SK-N-SH (cell line): ENCODE results near the gene PXN. TPM values are rescaled to one million over a fixed set of nuclear protein-coding genes. Genes with fewer than 3 reads are reported as not detected.
A peak's percentile ranks its signal among the peaks of the same experiment; 100 is the strongest.

Experiments used
- CTCF ChIA-PET: fragments of 300-600, 350-600 bp; formaldehyde crosslinking; extraction: SDS; loops from one replicate; lab custom pipeline; 2021; lab: Yijun Ruan, JAX
- POLR2A ChIA-PET: fragments of 350-600 bp; sonication (Branson Sonifier 250); formaldehyde crosslinking; extraction: SDS; loops from one replicate; lab custom pipeline; 2020; ENCODE audit warnings: antibody characterized with exemption, inconsistent platforms; lab: Yijun Ruan, JAX
- DNase-seq: peaks from one replicate; pipeline ENCODE4 v3.0.0; 2012
- H2AFZ ChIP-seq: fragments of 200-600 bp; sonication (generic); 2 replicates; pipeline ENCODE4 v1.8.1; 2016; ENCODE audit warnings: antibody characterized with exemption, mild to moderate bottlenecking, low read depth
- H3F3A ChIP-seq: fragments of 200-600 bp; sonication (generic); replicated peaks from 2 replicates; pipeline ENCODE3; 2016; ENCODE audit warnings: antibody characterized with exemption, mild to moderate bottlenecking; ENCODE audit not compliant: insufficient read depth
- H3K27ac ChIP-seq, 2 experiments: fragments of 200-500 bp in 1 of 2; fragments of 200-600 bp in 1 of 2; sonication (Bioruptor generic) in 1 of 2; sonication (generic), shearing (Covaris generic) in 1 of 2; 2 replicates each; pipeline versions ENCODE4 v1.5.1 to v1.6.1; 2014 to 2016; ENCODE audit warnings: low read depth in 2 of 2, inconsistent platforms in 1 of 2, low read length in 1 of 2, mild to moderate bottlenecking in 1 of 2, mixed read lengths in 1 of 2
- H3K27me3 ChIP-seq: fragments of 200-600 bp; sonication (generic), shearing (Covaris generic); 2 replicates; pipeline ENCODE4 v1.6.1; 2016; ENCODE audit warnings: mixed run types; ENCODE audit not compliant: insufficient read depth
- H3K36me3 ChIP-seq, 2 experiments: fragments of 200-500 bp in 1 of 2; fragments of 200-600 bp in 1 of 2; sonication (Bioruptor generic) in 1 of 2; sonication (generic) in 1 of 2; replicated peaks in 1 of 2; 2 replicates each; pipeline versions ENCODE3 to v1.5.1; 2014 to 2016; ENCODE audit warnings: low read length in 1 of 2, mild to moderate bottlenecking in 1 of 2; ENCODE audit not compliant: insufficient read depth in 2 of 2, control insufficient read depth in 1 of 2
- H3K4me1 ChIP-seq, 2 experiments: fragments of 200-500 bp in 1 of 2; fragments of 200-600 bp in 1 of 2; sonication (Bioruptor generic) in 1 of 2; sonication (generic), shearing (Covaris generic) in 1 of 2; 2 replicates each; pipeline versions ENCODE4 v1.5.1 to v1.6.1; 2014 to 2016; ENCODE audit warnings: low read depth in 1 of 2, low read length in 1 of 2, mixed run types in 1 of 2; ENCODE audit not compliant: insufficient read depth in 2 of 2, control insufficient read depth in 1 of 2
- H3K4me2 ChIP-seq: fragments of 200-600 bp; sonication (generic), shearing (Covaris generic); 2 replicates; pipeline ENCODE4 v1.6.1; 2017; ENCODE audit warnings: mixed run types
- H3K4me3 ChIP-seq, 2 experiments: fragments of 200-500 bp in 1 of 2; fragments of 200-600 bp in 1 of 2; sonication (Bioruptor generic) in 1 of 2; sonication (generic), shearing (Covaris generic) in 1 of 2; 2 replicates each; pipeline versions ENCODE4 v1.5.1 to v1.8.1; 2014 to 2016; ENCODE audit warnings: low read depth in 2 of 2, inconsistent platforms in 1 of 2, low read length in 1 of 2, mild to moderate bottlenecking in 1 of 2, mixed read lengths in 1 of 2, moderate library complexity in 1 of 2
- H3K79me2 ChIP-seq: fragments of 200-600 bp; sonication (generic); 2 replicates; pipeline ENCODE4 v1.8.1; 2017; ENCODE audit warnings: mild to moderate bottlenecking; ENCODE audit not compliant: insufficient read depth
- H3K9ac ChIP-seq: fragments of 200-600 bp; sonication (generic); 2 replicates; pipeline ENCODE4 v1.6.1; 2017; ENCODE audit warnings: mixed run types
- H3K9me2 ChIP-seq: fragments of 200-600 bp; sonication (generic); 2 replicates; pipeline ENCODE4 v1.6.1; 2017; ENCODE audit warnings: mixed run types
- H3K9me3 ChIP-seq: fragments of 200-600 bp; sonication (generic); 2 replicates; pipeline ENCODE4 v1.6.1; 2017; ENCODE audit warnings: mixed run types, mild to moderate bottlenecking, moderate library complexity
- H4K20me1 ChIP-seq: fragments of 200-600 bp; sonication (generic); 2 replicates; pipeline ENCODE4 v1.6.1; 2017; ENCODE audit warnings: mild to moderate bottlenecking, mixed run types; ENCODE audit not compliant: insufficient read depth
- CHD2 ChIP-seq: fragments of 150-350 bp; IDR thresholded peaks from 2 replicates; pipeline ENCODE4 v1.6.1; 2018; ENCODE audit warnings: low read length; ENCODE audit not compliant: partially characterized antibody
- EP300 ChIP-seq, 2 experiments: IDR thresholded peaks; 2 replicates each; pipeline versions ENCODE4 v1.4.0 to v1.6.1; 2012; ENCODE audit warnings: borderline replicate concordance in 1 of 2, low read depth in 1 of 2, low read length in 1 of 2
- EZH2phosphoT487 ChIP-seq: fragments of 200-600 bp; sonication (generic); IDR thresholded peaks from 2 replicates; pipeline ENCODE4 v1.6.1; 2017; ENCODE audit warnings: low read depth, mixed run types, mild to moderate bottlenecking, antibody characterized with exemption, moderate library complexity, borderline replicate concordance
- FOXJ3 ChIP-seq: sonication (generic); formaldehyde crosslinking; IDR thresholded peaks from 2 replicates; pipeline ENCODE4 v1.5.1; 2020; ENCODE audit warnings: mild to moderate bottlenecking, missing genetic modification reagents
- JUND ChIP-seq: IDR thresholded peaks from 2 replicates; pipeline ENCODE4 v1.4.0; 2012
- MAX ChIP-seq: IDR thresholded peaks from 2 replicates; pipeline ENCODE4 v1.4.0; 2012; ENCODE audit warnings: low read depth
- MEF2A ChIP-seq: IDR thresholded peaks from 2 replicates; pipeline ENCODE4 v1.4.0; 2012; ENCODE audit warnings: low read depth, borderline replicate concordance
- MXI1 ChIP-seq: IDR thresholded peaks from 2 replicates; pipeline ENCODE4 v1.6.1; 2012; ENCODE audit warnings: mild to moderate bottlenecking, low read depth, low read length, improper control_type of control experiment
- NFIC ChIP-seq: IDR thresholded peaks from 2 replicates; pipeline ENCODE4 v1.4.0; 2012; ENCODE audit warnings: borderline replicate concordance
- POLR2AphosphoS5 ChIP-seq: IDR thresholded peaks from 2 replicates; pipeline ENCODE4 v1.6.1; 2012; ENCODE audit warnings: low read depth, low read length
- RFX5 ChIP-seq: IDR thresholded peaks from 2 replicates; pipeline ENCODE4 v1.6.1; 2012; ENCODE audit warnings: mild to moderate bottlenecking, improper control_type of control experiment, low read length
- SIN3A ChIP-seq: IDR thresholded peaks from 2 replicates; pipeline ENCODE4 v1.6.1; 2012; ENCODE audit warnings: low read depth, mild to moderate bottlenecking, low read length, moderate library complexity, borderline replicate concordance
- YY1 ChIP-seq: IDR thresholded peaks from 2 replicates; pipeline ENCODE4 v1.4.0; 2012; ENCODE audit warnings: low read depth, mild to moderate bottlenecking
- WGBS: methylation state at CpG from one replicate; pipeline ENCODE4 v1.1.6; 2017; ENCODE audit warnings: low lambda C conversion rate; 5-methylcytosine and 5-hydroxymethylcytosine counted together
- polyA plus RNA-seq, 3 experiments: library from polyadenylated mRNA; depleted of rRNA; stranded (reverse); fragments of >200 nt; gene quantifications; 2 replicates each; pipeline ENCODE4 v1.2.3, GENCODE V29; 2012
- TF ChIP-seq, protein P1 (sequence below): fragments of 200-600 bp; sonication (generic); IDR thresholded peaks from 2 replicates; pipeline ENCODE4 v1.6.1; 2017; ENCODE audit warnings: antibody characterized with exemption, mild to moderate bottlenecking, moderate library complexity
- TF ChIP-seq, protein P2 (sequence below): IDR thresholded peaks from 2 replicates; pipeline ENCODE4 v1.4.0; 2012; ENCODE audit warnings: low read depth, borderline replicate concordance
- TF ChIP-seq, protein P3 (sequence below): fragments of 150-350 bp; IDR thresholded peaks from 2 replicates; pipeline ENCODE4 v1.6.1; 2017; ENCODE audit warnings: antibody characterized with exemption, low read length, low read depth, borderline replicate concordance

Gene PXN
- polyA plus RNA-seq, 1 of the 3 experiments (the other 2 are of a cell fraction): 89.0 TPM

GRCh38 chr12:120235369-120236323, 29.9 kb downstream of the PXN start:
- no peak for DNase-seq
- POLR2A ChIA-PET: interaction anchor here (1.3 to 2.1 kb wide), 2 partner anchors 35 to 56 kb away, joined by 7 to 11 read pairs; partner anchors contain the start of genes RNU4-2 and RPLP0
- peaks cover 15% of the 10 kb centered on the region for H4K20me1 ChIP-seq
- H3K36me3 ChIP-seq: peaks cover 0 to 7% of the 10 kb centered on the region in 2 experiments
- H3K9me2 ChIP-seq: no peaks in the 10 kb centered on the region
- H3K4me1 ChIP-seq: peaks cover 40 to 77% of the 10 kb centered on the region in 2 experiments; a peak in 3 of 4 replicates
- CTCF ChIA-PET: interaction anchor here (0.6 to 12.5 kb wide), 14 partner anchors 7 to 57 kb away, joined by 3 to 148 read pairs (median 4); partner anchors contain the start of genes PXN and RNU4-1
- 94% methylated on average over 18 of the region's 18 CpGs for WGBS
- no peaks in the 10 kb centered on the region for H3K27me3 ChIP-seq
- no peak overlapping the region for H2AFZ ChIP-seq
- no peak for TF ChIP-seq EZH2phosphoT487
- TF ChIP-seq, protein P1, sequence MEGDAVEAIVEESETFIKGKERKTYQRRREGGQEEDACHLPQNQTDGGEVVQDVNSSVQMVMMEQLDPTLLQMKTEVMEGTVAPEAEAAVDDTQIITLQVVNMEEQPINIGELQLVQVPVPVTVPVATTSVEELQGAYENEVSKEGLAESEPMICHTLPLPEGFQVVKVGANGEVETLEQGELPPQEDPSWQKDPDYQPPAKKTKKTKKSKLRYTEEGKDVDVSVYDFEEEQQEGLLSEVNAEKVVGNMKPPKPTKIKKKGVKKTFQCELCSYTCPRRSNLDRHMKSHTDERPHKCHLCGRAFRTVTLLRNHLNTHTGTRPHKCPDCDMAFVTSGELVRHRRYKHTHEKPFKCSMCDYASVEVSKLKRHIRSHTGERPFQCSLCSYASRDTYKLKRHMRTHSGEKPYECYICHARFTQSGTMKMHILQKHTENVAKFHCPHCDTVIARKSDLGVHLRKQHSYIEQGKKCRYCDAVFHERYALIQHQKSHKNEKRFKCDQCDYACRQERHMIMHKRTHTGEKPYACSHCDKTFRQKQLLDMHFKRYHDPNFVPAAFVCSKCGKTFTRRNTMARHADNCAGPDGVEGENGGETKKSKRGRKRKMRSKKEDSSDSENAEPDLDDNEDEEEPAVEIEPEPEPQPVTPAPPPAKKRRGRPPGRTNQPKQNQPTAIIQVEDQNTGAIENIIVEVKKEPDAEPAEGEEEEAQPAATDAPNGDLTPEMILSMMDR: peak; percentile 46
- peaks cover 89% of the 10 kb centered on the region for H3K79me2 ChIP-seq
- H3K9ac ChIP-seq: peak overlapping the region; percentile 59
- H3K4me2 ChIP-seq: peak overlapping the region; percentile 91
- H3K9me3 ChIP-seq: no peaks in the 10 kb centered on the region
- peaks cover 69% of the 10 kb centered on the region for H3F3A ChIP-seq
- no peak overlapping the region; a peak in 1 of 4 replicates for H3K4me3 ChIP-seq
- peak overlapping the region; percentile 80 to 100 for H3K27ac ChIP-seq

DNA sequence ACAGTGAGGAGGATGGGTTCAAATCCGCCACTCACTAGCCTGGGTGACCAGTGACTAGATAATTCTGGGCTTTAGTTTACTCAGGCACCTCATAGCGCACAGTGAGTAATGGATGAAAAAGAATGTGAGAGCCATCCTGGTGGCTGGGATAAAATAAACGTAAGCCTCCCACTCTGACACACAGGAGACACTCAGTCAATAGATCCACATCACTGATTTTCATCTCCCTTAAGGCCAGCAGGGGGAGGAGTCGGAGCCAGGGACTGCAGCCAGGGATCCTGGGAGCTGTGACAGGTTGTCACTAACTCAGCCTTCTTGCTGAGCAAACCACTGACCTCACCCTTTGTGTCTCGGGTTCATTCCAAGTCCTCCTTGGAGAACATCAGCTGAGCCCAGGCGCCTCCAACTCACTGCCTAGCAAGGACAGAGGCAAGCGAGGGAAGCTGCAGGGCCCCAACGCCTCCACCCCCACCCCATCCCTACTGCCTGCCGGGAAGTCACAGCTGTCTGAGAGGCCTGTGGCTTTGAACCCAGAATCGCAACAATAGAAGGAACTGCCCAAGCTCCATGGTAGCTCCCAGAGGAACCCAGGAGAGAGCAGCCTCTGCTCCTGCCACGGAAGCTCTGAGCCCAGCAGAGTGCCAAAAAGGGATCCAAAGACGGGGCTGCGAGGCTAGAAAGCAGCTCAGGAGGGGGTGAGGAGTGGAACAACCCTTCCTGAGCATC, 30.7 kb downstream of the PXN start:
- Histone ChIP-seq H3K4me3 (no peak overlapping the region), H3K9ac (peak overlapping the region; percentile 59), H3K27ac (peak overlapping the region; percentile 80 to 100), H3K9me2 (no peaks in the 10 kb centered on the region), H3K4me2 (peak overlapping the region; percentile 91), H4K20me1 (peaks cover 7% of the 10 kb centered on the region), H3K36me3 (peaks cover 0 to 7% of the 10 kb centered on the region in 2 experiments), H2AFZ (no peak overlapping the region), H3K4me1 (peaks cover 41 to 75% of the 10 kb centered on the region in 2 experiments; a peak in 3 of 4 replicates), H3F3A (peaks cover 74% of the 10 kb centered on the region), H3K27me3 (no peaks in the 10 kb centered on the region), H3K9me3 (no peaks in the 10 kb centered on the region), H3K79me2 (peaks cover 87% of the 10 kb centered on the region)
- POLR2A ChIA-PET: interaction anchor here (1.3 to 2.1 kb wide), 2 partner anchors 34 to 57 kb away, joined by 7 to 11 read pairs; partner anchors contain the start of genes RNU4-2 and RPLP0
- CTCF ChIA-PET: interaction anchor here (0.6 to 12.5 kb wide), 13 partner anchors 6 to 58 kb away, joined by 3 to 148 read pairs (median 5); partner anchors contain the start of genes PXN and RNU4-1
- DNase-seq: peak; percentile 67
- WGBS: 22% methylated on average over 13 of the region's 13 CpGs
- peak; percentile 59; the same call in 1 of the 2 replicates for TF ChIP-seq MXI1
- TF ChIP-seq CHD2: no peak
- peak; percentile 64; the same call in 1 of the 2 replicates for TF ChIP-seq POLR2AphosphoS5
- TF ChIP-seq MAX: peak; percentile 85
- TF ChIP-seq YY1: no peak; the same call in 1 of the 2 replicates
- TF ChIP-seq FOXJ3 (CRISPR knock-in tag): no peak
- peak; percentile 65 for TF ChIP-seq JUND
- TF ChIP-seq, protein P2, sequence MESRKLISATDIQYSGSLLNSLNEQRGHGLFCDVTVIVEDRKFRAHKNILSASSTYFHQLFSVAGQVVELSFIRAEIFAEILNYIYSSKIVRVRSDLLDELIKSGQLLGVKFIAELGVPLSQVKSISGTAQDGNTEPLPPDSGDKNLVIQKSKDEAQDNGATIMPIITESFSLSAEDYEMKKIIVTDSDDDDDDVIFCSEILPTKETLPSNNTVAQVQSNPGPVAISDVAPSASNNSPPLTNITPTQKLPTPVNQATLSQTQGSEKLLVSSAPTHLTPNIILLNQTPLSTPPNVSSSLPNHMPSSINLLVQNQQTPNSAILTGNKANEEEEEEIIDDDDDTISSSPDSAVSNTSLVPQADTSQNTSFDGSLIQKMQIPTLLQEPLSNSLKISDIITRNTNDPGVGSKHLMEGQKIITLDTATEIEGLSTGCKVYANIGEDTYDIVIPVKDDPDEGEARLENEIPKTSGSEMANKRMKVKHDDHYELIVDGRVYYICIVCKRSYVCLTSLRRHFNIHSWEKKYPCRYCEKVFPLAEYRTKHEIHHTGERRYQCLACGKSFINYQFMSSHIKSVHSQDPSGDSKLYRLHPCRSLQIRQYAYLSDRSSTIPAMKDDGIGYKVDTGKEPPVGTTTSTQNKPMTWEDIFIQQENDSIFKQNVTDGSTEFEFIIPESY: no peak
- peak; percentile 85 for TF ChIP-seq NFIC
- TF ChIP-seq EP300 (IDR thresholded peaks at IDR 0.05; ENCODE audit: borderline replicate concordance in 1 of 2, low read depth in 1 of 2, low read length in 1 of 2): peak in 1 of 2 experiments; percentile 80; a peak in 2 of 4 replicates
- TF ChIP-seq, protein P3, sequence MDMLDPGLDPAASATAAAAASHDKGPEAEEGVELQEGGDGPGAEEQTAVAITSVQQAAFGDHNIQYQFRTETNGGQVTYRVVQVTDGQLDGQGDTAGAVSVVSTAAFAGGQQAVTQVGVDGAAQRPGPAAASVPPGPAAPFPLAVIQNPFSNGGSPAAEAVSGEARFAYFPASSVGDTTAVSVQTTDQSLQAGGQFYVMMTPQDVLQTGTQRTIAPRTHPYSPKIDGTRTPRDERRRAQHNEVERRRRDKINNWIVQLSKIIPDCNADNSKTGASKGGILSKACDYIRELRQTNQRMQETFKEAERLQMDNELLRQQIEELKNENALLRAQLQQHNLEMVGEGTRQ: no peak
- no peak; the same call in 1 of the 2 replicates for TF ChIP-seq MEF2A
- TF ChIP-seq SIN3A: peak; percentile 90; the same call in 1 of the 2 replicates
- no peak for TF ChIP-seq RFX5
